Measurements from ENCODE around the gene NLRC3.

Gene NLRC3

DNA sequence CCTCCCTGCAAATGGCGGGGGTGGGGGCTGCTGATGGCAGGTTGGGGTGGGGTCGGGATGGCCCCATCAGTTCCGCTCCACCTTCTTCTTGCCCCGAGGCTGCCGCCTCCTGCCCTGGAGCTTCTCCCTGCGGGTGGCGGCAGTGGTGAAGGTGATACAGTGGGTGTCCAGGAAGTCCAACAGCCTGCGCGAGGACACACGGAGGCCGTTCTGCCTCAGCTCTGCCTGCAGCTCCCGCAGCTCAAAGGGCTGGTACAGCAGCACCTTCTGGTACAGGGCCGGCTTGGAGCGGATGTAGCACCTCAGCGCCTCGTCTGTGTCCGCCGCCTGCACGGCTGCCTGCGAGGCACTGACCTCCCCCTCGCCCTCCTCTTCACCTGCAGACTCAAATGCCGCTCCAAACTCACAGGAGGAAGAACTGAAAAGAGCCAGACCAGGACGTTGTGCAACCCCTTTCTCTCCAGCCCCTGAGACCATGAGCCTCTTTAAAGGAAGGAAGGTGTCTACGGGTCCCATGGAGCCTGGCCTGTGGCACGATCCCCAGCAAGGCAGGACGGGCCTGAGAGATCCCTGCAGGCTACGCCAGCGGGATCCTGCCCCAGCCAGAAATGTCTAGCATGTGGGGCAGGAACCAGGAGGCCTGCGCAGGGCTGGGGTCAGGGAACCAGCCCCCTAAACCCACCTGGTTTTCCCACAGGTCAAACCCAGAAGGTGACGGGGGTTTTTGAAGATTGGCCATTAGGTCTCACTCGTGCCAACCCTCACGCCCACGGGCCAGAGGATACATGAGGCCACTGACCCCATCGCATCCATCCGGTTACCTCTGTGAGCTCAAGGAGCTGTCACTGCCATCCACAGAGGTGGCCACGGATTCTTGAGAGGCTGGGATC lies 5.3 kb upstream of the NLRC3 start:
- Histone ChIP-seq H3K36me3 (peaks cover 6 to 45% (median 21%) of the 10 kb centered on the region in 3 donors), H3K4me3 (no peak overlapping the region), H3K27ac (no peak overlapping the region), H3K27me3 (peaks cover 0 to 14% of the 10 kb centered on the region in 2 donors), H3K9me3 (no peaks in the 10 kb centered on the region), H3K4me1 (peaks cover 0 to 8% (median 3%) of the 10 kb centered on the region in 4 donors)
- no peak for DNase-seq
- intact Hi-C loops (cut with DNase I; ENCODE audit: low total_unique reads), result no loop called here
- TF ChIP-seq CTCF (IDR thresholded peaks at IDR 0.05), result no peak

DNA sequence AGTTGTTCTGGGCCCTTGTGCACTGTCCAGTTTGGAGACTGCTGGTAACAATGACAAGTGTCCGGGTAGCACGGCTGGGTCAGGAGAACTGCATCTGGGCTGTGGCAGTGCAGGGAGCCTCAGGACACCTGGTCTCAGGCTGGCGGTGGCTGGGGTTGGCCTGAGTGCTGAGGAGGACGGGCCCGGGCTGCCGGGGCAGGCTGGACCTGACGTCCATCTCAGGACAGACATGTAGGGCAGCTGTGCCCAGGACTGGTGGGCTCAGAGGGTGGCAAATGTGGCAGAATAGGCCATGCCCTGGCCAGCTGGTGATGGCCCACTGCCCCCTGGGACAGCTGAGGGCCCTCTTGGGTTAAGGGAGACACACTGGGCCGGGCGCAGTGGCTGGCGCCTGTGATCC lies 4.2 kb upstream of the NLRC3 start:
- Histone ChIP-seq H3K9me3 (no peaks in the 10 kb centered on the region), H3K4me3 (no peak overlapping the region), H3K27ac (no peak overlapping the region), H3K27me3 (peaks cover 0 to 23% of the 10 kb centered on the region in 2 donors), H3K4me1 (peaks cover 0 to 8% (median 3%) of the 10 kb centered on the region in 4 donors), H3K36me3 (peaks cover 6 to 33% (median 21%) of the 10 kb centered on the region in 3 donors)
- intact Hi-C loops (cut with DNase I; ENCODE audit: low total_unique reads), result no loop called here
- no peak for DNase-seq
- TF ChIP-seq CTCF (IDR thresholded peaks at IDR 0.05), result no peak

DNA sequence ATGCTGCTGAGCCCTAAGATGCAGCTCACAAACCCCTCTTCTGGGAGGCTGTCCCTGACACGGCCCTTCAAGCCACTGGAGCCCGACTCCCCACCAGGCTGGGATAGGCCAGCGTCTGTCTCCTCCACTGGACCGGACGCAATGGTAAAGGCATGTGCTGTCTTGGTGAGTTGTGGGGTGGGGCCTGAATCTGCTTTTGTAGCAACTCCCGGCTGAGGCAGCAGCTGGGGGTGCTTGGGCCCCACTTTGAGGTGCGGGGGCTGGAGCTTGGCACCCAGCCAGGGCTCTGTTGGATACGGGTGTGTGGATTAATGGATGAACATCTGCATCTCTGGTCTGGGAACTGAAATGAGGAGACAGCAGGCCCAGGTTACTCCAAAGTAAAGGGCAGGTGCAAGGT lies 3.5 kb upstream of the NLRC3 start:
- Histone ChIP-seq H3K4me1 (peaks cover 0 to 8% (median 3%) of the 10 kb centered on the region in 4 donors), H3K36me3 (peaks cover 6 to 31% (median 21%) of the 10 kb centered on the region in 3 donors), H3K27me3 (peaks cover 0 to 27% of the 10 kb centered on the region in 2 donors), H3K9me3 (no peaks in the 10 kb centered on the region), H3K4me3 (no peak overlapping the region), H3K27ac (no peak overlapping the region)
- DNase-seq, result no peak
- TF ChIP-seq CTCF (IDR thresholded peaks at IDR 0.05), result no peak
- intact Hi-C loops (cut with DNase I; ENCODE audit: low total_unique reads), result no loop called here

DNA sequence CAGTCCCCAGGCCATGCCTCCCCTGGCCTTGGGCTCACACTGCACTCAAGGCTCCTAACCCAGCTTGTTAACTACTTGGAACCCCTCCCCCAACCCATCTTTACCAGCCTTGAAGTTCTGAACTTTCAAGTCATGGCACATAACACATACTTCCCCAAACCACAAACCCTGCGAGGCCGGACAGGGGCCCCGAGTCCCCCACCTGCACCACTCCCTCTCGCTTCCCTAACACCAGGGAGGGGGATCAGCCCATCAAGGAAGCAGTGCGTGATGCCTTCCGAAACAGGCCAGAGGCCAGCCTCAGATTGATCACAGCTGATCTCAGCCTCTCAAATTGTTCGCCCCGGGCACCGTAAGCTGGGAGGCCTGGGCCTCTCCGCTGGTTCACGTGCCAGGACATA lies 3.0 kb upstream of the NLRC3 start:
- intact Hi-C loops (cut with DNase I; ENCODE audit: low total_unique reads), result no loop called here

GRCh38 chr16:3579776-3580175 lies 2.6 kb upstream of the NLRC3 start:
- no peak for DNase-seq
- H3K4me1 ChIP-seq, result peaks cover 0 to 8% (median 3%) of the 10 kb centered on the region in 4 donors
- TF ChIP-seq CTCF (IDR thresholded peaks at IDR 0.05), result no peak
- no peaks in the 10 kb centered on the region for H3K9me3 ChIP-seq
- H3K27me3 ChIP-seq, result peaks cover 0 to 27% of the 10 kb centered on the region in 2 donors
- no peak overlapping the region for H3K27ac ChIP-seq
- no peak overlapping the region for H3K4me3 ChIP-seq
- intact Hi-C loops (cut with DNase I; ENCODE audit: low total_unique reads), result no loop called here
- H3K36me3 ChIP-seq, result peaks cover 6 to 30% (median 21%) of the 10 kb centered on the region in 3 donors

More for the DNA sequence above, 3.0 kb upstream of the NLRC3 start:
- Histone ChIP-seq H3K9me3 (no peaks in the 10 kb centered on the region), H3K4me1 (peaks cover 0 to 8% (median 3%) of the 10 kb centered on the region in 4 donors), H3K27ac (no peak overlapping the region), H3K4me3 (no peak overlapping the region), H3K36me3 (peaks cover 6 to 31% (median 21%) of the 10 kb centered on the region in 3 donors), H3K27me3 (peaks cover 0 to 27% of the 10 kb centered on the region in 2 donors)
- no peak for TF ChIP-seq CTCF (IDR thresholded peaks at IDR 0.05)
- DNase-seq, result no peak

All from tibial artery (tissue), 4 donors.